Left cardiac atrium (tissue), 4 donors: Measurements from ENCODE around the gene SYTL5. TPM values are rescaled to one million over a fixed set of nuclear protein-coding genes. Genes with fewer than 3 reads are reported as not detected.
"Not testable (repeated sequence)": the region's sequence is repeated elsewhere in the genome, so short reads cannot be mapped to it uniquely, and the experiment has no call there.

ENCODE experiments used
- ATAC-seq, 2 donors: fragments of 200-7000 bp; cut with Tn5 transposase; one replicate each; pipeline ENCODE4 v1.9.1; 2020; ENCODE audit warnings: mild to moderate bottlenecking in 2 of 2, moderate library complexity in 2 of 2
- DNase-seq: peaks from one replicate; pipeline ENCODE4 v3.0.0-alpha.2; 2020
- intact Hi-C, 2 donors: fragments of 100-400 bp; cut with DNase I; formaldehyde crosslinking; loops; one replicate each; pipeline versions ENCODE4 v1.14.1 to v1.15.1; 2022 to 2023
- long read RNA-seq: library from polyadenylated mRNA; unstranded; transcript quantifications from one replicate; pipeline ENCODE4 v2.0.0, GENCODE V29; 2021
- total RNA-seq, 2 donors: library from RNA; stranded (reverse); fragmentation: NEBNext Ultra II Directional; extraction: Animal tissue kit (Norgen Biotek cat#: 25700); gene quantifications; one replicate each; pipeline ENCODE4 v1.2.1, GENCODE V29; 2021
- donor health status: DM: no; HTN: yes; CAD: no.
- donor health status: DM: no; HTN: yes; CAD: no; lungs with severe emphysema.
- donor health status: DM: yes; HTN: yes; CAD: no.
- donor health status: Dilated cardiomyopathy.

The SYTL5 gene
- under 1 TPM in 1 of 2 donors, not detected in 1; 0.39 TPM for total RNA-seq
- long read RNA-seq, partial matches to known transcripts: 1 of 1 reads
- long read RNA-seq, other reads (novel, unspliced or antisense): 0 of 1 reads

DNA sequence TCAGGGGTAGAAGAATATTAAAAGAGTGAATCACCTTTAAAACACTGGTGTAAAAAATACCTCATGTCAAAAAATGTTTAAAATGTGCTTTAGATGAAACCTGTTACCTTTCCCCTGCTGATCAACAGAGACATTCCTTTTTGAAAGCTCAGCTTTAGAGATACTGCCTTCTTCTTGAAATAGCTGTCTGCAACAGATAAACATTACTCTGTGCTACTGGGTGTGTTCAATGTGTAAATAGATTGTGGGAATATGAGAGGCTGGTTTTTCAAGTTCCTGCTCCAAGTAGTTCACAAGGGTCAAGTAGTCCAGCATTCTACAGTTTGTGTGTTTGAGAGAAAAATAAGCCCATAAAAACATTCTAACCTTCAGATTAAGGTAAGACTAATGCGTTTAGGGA is at the start of gene SYTL5:
Gene SYTL5 (plus strand): TSS at position 263 of the 400 bp plus-strand sequence. CDS start 27,337 bp downstream, outside the sequence.
- intact Hi-C loops: no loop called here
- DNase-seq (no peak), ATAC-seq (no peak)

DNA sequence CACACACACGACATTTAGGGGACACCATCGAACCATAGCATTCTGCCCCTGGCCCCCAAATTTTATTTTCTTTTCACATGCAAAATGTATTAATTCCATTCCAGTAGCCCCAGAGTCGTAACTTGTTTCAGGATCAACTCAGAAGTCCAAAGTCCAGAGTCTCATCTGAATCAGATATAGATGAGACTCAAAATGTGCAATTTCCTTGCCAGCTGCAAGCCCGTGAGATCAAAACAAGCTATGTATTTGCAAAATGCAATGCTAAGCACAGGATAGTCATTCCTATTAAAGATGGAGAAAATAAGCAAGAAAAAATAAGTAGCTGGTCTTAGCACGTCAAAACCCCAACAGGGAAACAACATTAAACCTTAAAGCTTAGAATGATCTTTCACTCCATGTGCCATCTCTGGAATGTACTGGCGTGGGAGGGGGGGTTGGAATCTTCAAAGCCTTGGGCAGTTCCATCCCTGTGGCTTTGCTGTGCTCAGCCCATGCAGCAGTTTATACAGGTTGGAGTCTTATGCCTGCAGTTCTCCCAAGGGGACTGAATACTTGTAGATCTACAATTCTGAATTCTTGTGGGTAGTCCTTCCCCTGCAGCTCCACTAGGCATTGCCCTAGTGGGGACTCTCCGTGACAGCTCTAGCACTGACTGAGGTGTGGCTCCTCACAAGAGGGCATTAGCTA is 47.7 kb upstream of the SYTL5 start:
- DNase-seq (no peak), ATAC-seq (no peak)
- intact Hi-C loops: no loop called here

DNA sequence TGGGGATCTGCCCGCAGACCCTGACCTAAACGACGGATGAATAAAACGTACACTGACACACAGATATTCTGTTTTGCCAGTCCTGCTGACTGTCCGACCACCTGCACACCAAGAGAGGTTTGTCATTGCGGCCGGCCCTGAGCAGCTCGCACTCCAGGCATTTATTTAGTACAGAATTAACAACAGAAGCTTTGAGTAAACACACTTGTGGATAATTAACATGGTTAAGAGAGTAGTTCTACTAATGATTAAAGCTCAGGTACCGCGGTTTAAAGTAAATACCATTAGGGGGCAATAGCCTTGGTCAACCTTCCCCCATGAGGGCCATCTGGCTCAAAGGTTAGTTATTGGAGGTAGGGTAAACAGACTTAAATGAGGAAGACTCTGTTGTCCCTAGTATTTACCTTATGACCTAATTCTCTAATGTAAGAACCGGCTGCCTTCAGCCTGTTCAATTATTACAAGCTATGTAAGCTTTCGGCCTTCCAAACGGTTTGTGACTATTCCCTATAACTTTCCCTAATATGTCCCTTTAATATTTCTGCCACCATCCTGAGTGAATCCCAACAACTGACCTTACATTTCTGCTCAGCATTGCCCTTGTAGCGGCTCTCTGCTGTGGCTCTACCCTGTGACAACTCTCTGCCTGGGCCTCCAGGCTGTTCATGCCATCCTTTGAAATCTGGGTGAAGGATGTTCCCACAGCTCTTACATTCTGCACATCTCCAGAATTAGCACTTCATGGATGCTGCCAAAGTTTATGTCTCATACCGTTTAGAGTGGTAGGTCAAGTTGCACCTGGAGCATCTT is 46.9 kb upstream of the SYTL5 start:
- no peak for ATAC-seq
- intact Hi-C loops: no loop called here
- no peak for DNase-seq

DNA sequence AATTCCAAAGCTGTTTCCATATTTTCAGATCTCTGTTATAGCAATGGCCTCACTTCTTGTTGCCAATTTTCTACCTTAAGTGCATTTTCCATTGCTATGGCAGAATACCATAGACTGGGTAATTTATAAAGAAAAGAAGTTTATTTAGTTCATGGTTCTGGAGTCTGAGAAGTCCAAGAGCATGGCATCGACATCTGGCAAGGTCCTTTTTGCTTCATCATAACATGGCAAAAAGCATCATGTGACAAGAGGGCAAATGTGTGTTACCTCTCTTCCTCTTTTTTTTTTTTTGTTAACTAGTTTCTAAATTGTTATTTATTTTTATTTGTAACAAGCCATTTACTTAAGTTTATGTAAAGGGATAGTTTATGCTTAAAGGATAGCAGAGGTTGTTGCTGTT is 45.2 kb upstream of the SYTL5 start:
- DNase-seq: no peak
- intact Hi-C loops: no loop called here
- ATAC-seq: no peak

DNA sequence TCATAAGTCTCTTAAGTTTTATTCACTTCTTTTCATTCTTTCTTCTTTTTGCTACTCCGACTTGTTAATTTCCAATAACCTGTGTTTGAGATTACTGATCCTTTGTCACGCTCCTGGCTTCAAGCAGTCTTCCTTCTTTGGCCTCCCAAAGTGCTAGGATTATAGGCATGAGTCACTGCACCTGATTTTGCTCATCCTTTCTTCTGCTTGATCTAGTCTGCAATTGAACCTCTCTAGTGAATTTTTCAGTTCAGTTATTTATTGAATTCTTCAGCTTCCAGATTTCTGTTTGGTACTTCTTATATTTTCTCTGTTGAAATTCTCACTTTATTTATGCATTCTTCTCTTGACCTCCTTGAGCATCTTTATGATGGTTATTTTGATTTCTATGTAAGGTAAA is 38.6 kb upstream of the SYTL5 start:
- intact Hi-C loops: no loop called here
- ATAC-seq (no peak), DNase-seq (no peak)

DNA sequence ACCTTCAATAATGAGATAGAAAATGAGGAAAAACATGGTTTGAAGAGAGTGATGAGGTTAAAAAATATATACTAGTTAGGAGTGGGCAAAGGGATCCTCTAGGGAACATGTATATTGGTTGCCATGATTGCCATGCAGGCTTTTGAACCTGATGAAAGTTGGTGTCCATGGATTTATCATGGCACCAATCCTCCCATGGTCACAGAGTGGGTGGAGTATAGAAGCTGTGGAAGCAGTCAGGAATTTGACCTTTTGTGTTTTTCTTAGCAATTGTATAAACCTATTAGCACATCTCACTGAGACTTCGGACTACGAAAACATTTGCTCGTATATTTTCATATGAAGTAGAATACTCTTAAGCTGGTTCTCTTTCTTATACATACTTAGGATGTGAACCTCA is 30.9 kb upstream of the SYTL5 start:
- intact Hi-C loops: no loop called here
- DNase-seq (no peak), ATAC-seq (no peak)

DNA sequence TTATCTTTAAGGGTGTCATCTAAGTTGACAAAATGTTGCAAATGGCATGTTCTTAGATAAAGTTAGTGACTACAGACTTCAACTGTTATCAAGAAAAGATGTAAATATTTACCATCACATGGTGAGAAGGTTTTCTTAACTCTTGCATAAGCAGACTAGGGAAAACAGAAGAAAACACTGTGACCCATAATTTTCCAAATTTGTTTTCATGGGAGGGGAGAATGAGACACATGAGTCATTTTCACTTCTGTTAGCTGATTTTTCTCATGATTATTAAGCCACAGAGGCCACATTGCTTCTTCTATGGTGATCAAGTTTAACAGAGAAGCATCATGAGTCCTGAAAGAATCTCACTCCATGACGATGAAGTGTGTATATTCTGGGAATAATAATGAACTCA is 30.2 kb upstream of the SYTL5 start:
- intact Hi-C loops: no loop called here
- no peak for DNase-seq

DNA sequence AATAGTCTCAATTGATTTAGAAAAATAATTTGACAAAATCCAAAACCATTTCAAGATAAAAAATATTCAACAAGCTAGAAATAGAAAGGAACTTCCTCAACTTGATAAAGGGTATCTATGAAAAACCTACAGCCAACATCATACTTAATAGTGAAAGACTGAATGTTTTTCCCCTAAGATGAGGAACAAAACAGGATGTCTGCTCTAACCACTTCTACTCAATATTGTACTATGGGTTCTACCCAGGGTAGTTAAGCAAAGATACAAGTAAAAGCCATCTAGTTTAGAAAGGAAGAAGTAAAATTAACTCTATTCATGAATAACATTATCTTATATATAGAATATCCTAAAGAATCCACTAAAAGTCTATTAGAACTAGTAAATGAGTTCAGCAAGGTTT is 21.5 kb upstream of the SYTL5 start:
- ATAC-seq (no peak), DNase-seq (no peak)
- intact Hi-C loops: no loop called here

More for the DNA sequence above, 30.2 kb upstream of the SYTL5 start:
- no peak for ATAC-seq

DNA sequence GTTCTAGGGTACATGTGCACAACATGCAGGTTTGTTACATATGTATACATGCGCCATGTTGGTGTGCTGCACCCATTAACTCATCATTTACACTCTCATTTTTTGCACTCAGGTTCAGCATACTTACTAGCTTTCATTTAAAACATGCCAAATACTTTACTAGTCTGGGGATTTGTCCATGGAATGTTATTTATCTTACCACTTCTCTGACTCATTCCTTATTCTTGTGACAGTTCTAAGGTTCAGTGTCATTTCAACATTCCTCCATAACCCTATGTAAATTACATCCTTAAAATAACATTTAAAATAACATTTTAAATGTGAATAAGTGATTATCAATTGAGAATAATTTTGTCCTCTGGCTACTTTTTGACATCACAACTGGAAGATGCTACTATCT is 19.5 kb upstream of the SYTL5 start:
- intact Hi-C loops: no loop called here
- DNase-seq: no peak
- no peak for ATAC-seq

DNA sequence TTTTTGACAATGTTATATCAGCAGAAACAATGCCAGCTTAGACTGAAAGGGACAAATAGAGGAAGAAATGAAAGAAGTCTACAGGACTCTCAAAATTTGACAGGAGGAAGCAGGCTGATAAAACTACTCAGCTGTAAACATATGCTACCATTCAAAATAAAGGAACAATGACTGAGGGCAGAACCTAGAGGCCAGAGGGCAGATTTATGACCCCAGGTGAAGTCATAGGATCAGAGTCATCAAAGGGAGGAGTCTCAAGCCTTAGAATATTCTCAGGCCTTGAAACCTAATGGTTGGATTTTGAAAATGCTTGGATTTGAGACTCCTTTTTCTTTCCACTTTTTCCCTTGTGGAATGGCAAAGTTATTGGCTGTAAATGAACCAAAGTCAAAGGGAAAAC is 17.0 kb upstream of the SYTL5 start:
- intact Hi-C loops: no loop called here
- ATAC-seq: no peak
- DNase-seq: no peak

DNA sequence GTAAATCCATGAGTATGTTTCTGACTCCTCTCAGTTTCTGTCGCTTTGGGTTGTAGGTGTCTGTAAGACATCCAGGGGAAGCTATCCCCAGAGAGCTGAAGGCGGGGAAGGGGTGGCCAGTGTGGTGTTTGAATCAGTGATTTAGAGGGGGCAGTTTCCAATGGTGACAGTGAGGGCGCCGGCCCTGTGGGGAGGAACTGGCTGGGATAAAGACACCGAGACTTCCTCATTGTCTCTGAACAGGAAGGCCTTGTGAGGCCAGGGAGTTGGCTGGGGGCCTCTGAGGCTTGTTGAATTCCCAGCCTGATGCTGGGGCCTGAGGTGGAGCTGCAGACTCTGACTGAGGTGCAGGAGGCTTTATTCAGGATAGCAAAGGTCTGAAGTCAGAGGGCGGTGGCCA is 15.1 kb upstream of the SYTL5 start:
- DNase-seq, intact Hi-C loops, ATAC-seq: not testable (repeated sequence)

DNA sequence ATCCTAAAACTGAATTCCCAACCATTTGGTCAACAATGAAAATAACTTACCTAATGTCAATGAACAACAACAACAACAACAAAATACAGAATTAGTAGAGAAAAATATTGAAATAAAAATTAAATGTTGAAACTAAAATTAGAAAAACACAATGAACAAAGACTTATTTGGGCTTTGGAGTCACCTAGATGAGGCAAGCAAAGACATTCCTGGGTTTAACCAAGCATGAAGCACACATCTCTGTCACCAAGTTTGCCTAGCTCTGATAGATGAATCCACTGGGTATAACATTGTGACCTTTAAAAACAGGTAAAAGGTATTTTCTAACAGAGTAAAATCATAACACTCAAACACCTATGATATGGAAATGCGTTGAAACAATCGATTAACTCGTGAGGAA is 13.2 kb upstream of the SYTL5 start:
- DNase-seq (no peak), ATAC-seq (no peak)
- intact Hi-C loops: no loop called here

DNA sequence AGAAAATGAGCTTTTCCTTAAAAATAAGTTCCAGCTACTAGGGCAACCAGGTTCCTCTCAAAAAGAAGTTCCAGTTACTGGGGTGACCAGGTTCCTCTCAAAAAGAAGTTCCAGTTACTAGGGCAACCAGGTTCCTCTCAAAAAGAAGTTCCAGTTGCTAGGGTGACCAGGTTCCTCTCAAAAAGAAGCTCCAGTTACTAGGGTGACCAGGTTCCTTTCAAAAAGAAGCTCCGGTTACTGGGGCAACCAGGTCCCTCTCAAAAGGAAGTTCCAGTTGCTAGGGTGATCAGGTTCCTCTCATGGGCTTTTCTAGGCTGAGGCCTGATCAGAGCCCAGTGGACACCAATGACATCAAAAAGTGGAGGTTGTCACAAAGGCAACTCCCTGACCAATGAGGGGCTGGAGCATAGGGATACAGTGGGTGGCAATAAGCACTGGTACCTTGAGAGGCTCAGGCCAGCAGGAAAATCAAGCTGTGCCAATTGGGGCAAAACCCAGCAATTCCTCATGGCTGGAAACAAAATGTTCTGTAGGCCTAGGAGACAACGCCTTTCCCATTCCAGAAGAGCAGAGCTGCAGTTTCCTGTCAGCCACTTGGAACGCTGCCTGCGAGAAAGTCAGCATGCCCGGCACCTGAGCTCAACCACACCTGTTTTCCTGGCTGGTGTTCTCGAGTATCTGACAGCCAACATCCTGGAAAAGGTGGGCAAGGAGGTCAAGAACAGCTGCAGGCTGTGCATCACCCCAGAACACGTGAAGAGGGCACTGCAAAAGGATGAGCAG is 12.3 kb upstream of the SYTL5 start:
- intact Hi-C loops: no loop called here
- DNase-seq: no peak
- ATAC-seq: no peak

DNA sequence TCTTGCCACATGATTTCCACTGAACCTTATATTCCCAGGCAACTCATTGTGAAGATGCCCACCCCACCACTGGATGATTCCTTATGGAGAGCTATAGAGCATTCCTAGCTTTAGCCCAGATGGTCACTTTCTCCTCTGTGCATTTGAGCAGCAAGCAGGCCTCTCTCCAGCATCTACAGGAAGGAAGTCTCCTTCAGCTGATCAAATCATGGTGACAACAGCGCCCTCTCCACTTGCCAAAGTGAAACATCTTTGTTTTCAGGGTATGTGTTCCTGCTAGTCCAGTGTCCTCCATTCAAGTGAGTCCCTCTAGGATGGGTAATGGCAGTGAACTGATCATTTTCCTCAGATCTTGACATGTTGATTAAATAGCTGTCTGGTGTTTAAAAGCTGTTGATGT is 10.9 kb upstream of the SYTL5 start:
- intact Hi-C loops: no loop called here
- ATAC-seq (no peak), DNase-seq (no peak)

DNA sequence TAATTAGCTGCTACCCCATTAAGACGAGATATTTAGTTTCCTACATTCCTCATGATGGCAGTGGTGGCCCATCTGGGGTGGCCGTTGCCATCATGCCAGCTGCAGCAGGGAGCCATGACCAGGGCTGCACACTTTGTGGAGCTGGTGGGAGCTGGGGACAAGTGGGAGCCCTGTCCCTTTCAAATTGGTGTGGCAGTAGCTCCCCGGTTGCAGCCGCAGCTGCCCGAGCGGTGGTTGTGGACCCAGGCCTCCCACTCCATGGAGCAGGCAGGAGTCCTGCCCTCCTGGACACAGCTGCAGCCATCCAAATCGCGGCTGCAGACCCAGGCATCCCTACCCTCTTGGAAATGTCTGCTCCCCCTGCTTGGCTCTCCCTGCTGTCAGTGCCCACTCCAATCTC is 9.3 kb upstream of the SYTL5 start:
- intact Hi-C loops: no loop called here
- no peak for ATAC-seq
- DNase-seq: no peak

DNA sequence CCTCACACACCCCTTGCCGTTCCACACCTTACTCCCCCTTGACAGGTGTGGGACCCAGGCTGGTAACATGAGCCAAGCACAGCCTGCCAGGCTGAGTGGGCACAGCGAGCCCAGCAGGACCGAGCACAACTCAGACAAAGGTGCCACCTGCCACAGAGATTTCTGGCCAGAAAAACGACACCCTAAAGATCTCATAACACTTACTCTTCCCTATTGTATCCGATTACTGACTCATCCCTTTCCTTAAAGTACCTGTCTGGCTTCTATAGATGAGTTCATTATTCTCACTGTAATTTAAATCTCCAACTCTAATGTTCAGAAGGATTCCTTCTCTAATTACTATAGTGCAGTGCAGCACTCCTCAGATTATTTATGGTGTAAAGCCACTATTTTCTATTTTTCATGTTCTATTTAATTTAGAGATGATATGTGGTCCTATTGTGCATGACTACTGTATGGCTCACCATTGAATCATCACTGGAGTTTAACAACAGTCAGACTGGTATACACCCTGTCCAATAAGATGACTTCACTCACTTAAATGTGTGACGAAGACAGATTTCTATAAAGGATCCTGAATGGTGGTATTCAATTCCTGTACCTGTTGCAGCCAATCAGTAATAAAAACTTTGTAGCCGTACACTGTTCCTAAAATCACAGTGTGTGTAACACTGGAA is 7.6 kb upstream of the SYTL5 start:
- DNase-seq (no peak), ATAC-seq (no peak)
- intact Hi-C loops: no loop called here

DNA sequence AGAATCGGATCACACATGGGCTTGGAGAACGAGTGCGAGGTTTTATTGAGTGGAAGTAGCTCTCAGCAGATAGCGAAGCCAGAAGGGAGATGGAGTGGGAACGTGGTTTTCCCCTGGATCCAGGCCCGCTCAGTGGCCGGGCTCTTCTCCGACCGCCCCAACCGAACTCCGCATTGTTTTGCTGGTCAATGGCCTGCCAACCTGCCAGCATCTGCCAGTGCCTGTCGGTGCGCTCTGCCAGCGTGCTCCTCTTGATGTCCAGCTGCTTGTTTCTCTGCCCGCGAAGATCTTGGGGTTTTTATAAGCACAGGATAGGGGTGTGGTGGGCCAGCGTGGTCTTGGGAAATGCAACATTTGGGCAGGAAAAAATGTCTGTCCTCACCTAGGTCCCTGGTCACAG is 5.6 kb upstream of the SYTL5 start:
- intact Hi-C loops: no loop called here
- ATAC-seq (no peak), DNase-seq (no peak)

DNA sequence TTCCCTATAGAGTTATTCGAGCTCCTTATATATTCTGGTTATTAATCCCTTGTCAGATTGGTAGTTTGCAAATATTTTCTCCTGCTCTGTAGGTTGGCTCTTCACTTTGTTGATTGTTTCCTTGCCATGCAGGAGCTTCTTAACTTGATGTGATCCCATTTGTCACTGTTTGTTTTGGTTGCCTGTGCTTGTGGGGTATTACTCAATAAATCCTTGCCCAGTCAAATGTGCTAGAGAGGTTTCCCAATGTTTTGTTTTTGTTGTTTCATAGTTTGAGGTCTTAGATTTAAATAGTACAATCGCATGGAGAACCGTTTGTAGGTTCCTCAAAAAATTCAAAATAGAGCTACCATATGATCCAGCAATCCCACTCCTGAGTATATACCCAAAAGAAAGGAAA is 2.3 kb upstream of the SYTL5 start:
- intact Hi-C loops: no loop called here
- DNase-seq (no peak), ATAC-seq (no peak)

DNA sequence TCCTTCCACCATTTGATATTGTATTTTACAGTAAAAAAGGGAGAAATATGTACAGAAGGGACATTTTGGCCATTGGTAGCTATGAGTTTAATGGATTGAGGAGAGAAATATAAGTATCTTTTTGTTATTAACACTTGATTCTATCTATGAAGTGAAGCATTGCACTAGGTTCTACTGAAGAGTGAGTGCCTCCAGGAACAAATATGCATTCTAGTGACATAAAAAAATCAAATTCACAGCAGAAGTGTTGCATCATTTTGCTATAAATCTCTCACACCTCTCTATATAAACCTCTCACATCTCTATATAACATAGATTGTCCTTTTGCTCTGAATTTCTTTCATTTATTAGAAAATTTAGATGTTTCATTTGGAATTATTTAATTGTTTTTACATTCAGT is 425 bp downstream of the SYTL5 start:
- DNase-seq: no peak
- no peak for ATAC-seq
- intact Hi-C loops: no loop called here

DNA sequence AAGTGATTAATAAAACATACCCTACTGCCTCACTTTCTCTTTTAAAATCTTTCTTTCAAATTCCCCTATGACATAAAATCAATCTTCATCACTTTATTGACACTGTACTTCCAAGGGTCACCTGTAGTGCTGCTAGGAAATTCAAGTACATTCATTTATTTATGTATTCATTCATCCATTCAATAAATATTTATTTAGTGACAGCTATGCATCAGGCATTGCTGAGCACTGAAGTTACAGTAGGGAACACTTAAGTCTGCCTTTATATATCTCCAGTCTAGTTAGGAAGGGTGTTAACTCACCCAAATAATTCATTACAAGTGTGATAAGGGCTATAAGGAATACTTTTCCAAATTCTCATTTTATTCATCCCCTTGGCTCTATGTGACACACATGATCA is 2.3 kb downstream of the SYTL5 start:
- ATAC-seq: no peak
- DNase-seq: no peak

More for the DNA sequence above, 2.3 kb downstream of the SYTL5 start:
- intact Hi-C loops: no loop called here
